Prostate gland (tissue), 2 donors: ENCODE results near the gene FAM107B.

Source experiments
- POLR2A ChIP-seq: fragments of 450-650 bp; IDR thresholded peaks from one replicate; pipeline ENCODE4 v1.6.1; 2016; ENCODE audit warnings: antibody characterized with exemption, mild to moderate bottlenecking
- TF ChIP-seq, protein P1 (sequence below), 4 experiments: fragments of 200-600 bp in 2 of 4; fragments of 450-650 bp in 2 of 4; sonication (generic) in 2 of 4; IDR thresholded peaks; 1 replicate in 3 of 4; 2 replicates in 1 of 4; pipeline ENCODE4 v1.5.1; 2016 to 2019; ENCODE audit warnings: antibody characterized with exemption in 4 of 4, mild to moderate bottlenecking in 2 of 4, moderate library complexity in 2 of 4

DNA sequence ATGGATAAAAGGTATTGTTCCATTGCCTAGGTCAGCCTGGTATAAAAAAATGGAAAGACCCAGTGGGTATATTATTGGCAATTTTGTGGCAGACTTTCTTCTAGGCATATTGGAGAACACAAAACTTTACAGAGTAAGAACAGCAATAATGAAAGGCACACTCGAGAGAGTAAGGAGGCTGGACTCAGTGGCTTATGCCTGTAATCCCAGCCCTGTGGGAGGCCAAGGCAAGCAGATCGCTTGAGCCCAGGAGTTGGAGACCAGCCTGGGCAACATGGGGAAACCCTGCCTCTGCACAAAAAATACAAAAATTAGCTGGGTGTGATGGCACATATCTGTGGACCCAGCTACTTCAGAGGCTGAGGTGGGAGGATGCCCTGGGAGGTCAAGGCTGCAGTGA lies 158.2 kb downstream of the FAM107B start:
- TF ChIP-seq, protein P1, sequence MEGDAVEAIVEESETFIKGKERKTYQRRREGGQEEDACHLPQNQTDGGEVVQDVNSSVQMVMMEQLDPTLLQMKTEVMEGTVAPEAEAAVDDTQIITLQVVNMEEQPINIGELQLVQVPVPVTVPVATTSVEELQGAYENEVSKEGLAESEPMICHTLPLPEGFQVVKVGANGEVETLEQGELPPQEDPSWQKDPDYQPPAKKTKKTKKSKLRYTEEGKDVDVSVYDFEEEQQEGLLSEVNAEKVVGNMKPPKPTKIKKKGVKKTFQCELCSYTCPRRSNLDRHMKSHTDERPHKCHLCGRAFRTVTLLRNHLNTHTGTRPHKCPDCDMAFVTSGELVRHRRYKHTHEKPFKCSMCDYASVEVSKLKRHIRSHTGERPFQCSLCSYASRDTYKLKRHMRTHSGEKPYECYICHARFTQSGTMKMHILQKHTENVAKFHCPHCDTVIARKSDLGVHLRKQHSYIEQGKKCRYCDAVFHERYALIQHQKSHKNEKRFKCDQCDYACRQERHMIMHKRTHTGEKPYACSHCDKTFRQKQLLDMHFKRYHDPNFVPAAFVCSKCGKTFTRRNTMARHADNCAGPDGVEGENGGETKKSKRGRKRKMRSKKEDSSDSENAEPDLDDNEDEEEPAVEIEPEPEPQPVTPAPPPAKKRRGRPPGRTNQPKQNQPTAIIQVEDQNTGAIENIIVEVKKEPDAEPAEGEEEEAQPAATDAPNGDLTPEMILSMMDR (IDR thresholded peaks at IDR 0.05), result no peak
- TF ChIP-seq POLR2A, result no peak
